Measurements from ENCODE around the gene COL4A2. TPM values are rescaled to one million over a fixed set of nuclear protein-coding genes. Genes with fewer than 3 reads are reported as not detected.

Gene COL4A2
- total RNA-seq, 2 experiments from 2014 or later = not detected

DNA sequence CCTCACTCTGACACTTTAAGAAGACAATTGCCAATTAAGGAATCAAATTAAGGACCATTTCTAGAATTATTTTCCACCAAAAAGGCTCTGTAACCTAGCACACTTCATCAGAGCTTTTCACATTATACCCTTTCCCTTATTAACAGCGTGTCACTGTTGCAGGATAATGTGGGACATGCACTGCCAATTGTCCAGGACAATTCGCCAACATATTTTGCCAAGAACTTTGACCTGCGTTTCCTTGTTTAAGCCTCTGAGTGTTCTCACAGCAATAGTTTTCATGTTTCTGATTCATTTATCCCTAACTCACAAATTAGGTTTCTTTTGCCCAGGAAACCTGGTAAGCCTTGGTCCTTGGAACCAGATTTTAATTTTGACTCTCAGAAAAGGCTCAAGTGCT lies 13.4 kb upstream of the COL4A2 start:
- no peak overlapping the region for H3K4me3 Mint-ChIP-seq
- ChIA-PET CTCF (no interaction called here), POLR2A (no interaction called here)
- ATAC-seq = no peak
- TF ChIP-seq, protein P1, sequence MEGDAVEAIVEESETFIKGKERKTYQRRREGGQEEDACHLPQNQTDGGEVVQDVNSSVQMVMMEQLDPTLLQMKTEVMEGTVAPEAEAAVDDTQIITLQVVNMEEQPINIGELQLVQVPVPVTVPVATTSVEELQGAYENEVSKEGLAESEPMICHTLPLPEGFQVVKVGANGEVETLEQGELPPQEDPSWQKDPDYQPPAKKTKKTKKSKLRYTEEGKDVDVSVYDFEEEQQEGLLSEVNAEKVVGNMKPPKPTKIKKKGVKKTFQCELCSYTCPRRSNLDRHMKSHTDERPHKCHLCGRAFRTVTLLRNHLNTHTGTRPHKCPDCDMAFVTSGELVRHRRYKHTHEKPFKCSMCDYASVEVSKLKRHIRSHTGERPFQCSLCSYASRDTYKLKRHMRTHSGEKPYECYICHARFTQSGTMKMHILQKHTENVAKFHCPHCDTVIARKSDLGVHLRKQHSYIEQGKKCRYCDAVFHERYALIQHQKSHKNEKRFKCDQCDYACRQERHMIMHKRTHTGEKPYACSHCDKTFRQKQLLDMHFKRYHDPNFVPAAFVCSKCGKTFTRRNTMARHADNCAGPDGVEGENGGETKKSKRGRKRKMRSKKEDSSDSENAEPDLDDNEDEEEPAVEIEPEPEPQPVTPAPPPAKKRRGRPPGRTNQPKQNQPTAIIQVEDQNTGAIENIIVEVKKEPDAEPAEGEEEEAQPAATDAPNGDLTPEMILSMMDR (IDR thresholded peaks at IDR 0.05) = no peak
- H3K4me1 Mint-ChIP-seq (ENCODE audit: low read depth) = peaks cover 2% of the 10 kb centered on the region
- no peaks in the 10 kb centered on the region for H3K36me3 Mint-ChIP-seq (ENCODE audit: low read depth)
- no peak overlapping the region for H3K27ac Mint-ChIP-seq
- no peaks in the 10 kb centered on the region for H3K9me3 Mint-ChIP-seq
- peaks cover 19% of the 10 kb centered on the region for H3K27me3 Mint-ChIP-seq
- intact Hi-C loops (cut with micrococcal nuclease) = no loop called here
- no peak for DNase-seq

GRCh38 chr13:110294146-110294545 lies 12.9 kb upstream of the COL4A2 start:
- no peak overlapping the region for H3K27ac Mint-ChIP-seq
- no peak overlapping the region for H3K4me3 Mint-ChIP-seq
- intact Hi-C loops (cut with micrococcal nuclease) = no loop called here
- peaks cover 5% of the 10 kb centered on the region for H3K4me1 Mint-ChIP-seq (ENCODE audit: low read depth)
- no peak for ATAC-seq
- no peak for DNase-seq
- H3K36me3 Mint-ChIP-seq (ENCODE audit: low read depth) = no peaks in the 10 kb centered on the region
- TF ChIP-seq, protein P1 (IDR thresholded peaks at IDR 0.05) = no peak
- ChIA-PET POLR2A (no interaction called here), CTCF (no interaction called here)
- peaks cover 21% of the 10 kb centered on the region for H3K27me3 Mint-ChIP-seq
- no peaks in the 10 kb centered on the region for H3K9me3 Mint-ChIP-seq

GRCh38 chr13:110294622-110295021 lies 12.5 kb upstream of the COL4A2 start:
- DNase-seq (no peak), ATAC-seq (no peak)
- TF ChIP-seq, protein P1 (IDR thresholded peaks at IDR 0.05) = no peak
- Mint-ChIP-seq H3K27me3 (peaks cover 25% of the 10 kb centered on the region), H3K4me3 (no peak overlapping the region), H3K36me3 (ENCODE audit: low read depth) (no peaks in the 10 kb centered on the region), H3K4me1 (ENCODE audit: low read depth) (peaks cover 5% of the 10 kb centered on the region), H3K9me3 (no peaks in the 10 kb centered on the region), H3K27ac (no peak overlapping the region)
- CTCF ChIA-PET = no interaction called here
- POLR2A ChIA-PET = no interaction called here
- intact Hi-C loops (cut with micrococcal nuclease) = no loop called here

GRCh38 chr13:110297011-110297410 lies 10.1 kb upstream of the COL4A2 start:
- peaks cover 35% of the 10 kb centered on the region for H3K27me3 Mint-ChIP-seq
- H3K4me3 Mint-ChIP-seq = no peak overlapping the region
- ATAC-seq (no peak), DNase-seq (no peak)
- peaks cover 5% of the 10 kb centered on the region for H3K4me1 Mint-ChIP-seq (ENCODE audit: low read depth)
- TF ChIP-seq, protein P1 (IDR thresholded peaks at IDR 0.05) = no peak
- no peaks in the 10 kb centered on the region for H3K36me3 Mint-ChIP-seq (ENCODE audit: low read depth)
- H3K9me3 Mint-ChIP-seq = no peaks in the 10 kb centered on the region
- H3K27ac Mint-ChIP-seq = no peak overlapping the region
- ChIA-PET CTCF (interaction anchor here (0.6 to 1.1 kb wide), 2 partner anchors 65 to 326 kb away, joined by 3 read pairs; no protein-coding TSS in a partner anchor), POLR2A (no interaction called here)
- intact Hi-C loops (cut with micrococcal nuclease) = no loop called here

- ChIA-PET POLR2A (no interaction called here), CTCF (interaction anchor here (0.6 kb wide), 1 partner anchor 327 kb away, joined by 3 read pairs; no protein-coding TSS in a partner anchor)
- DNase-seq = no peak
- Mint-ChIP-seq H3K27ac (no peak overlapping the region), H3K9me3 (no peaks in the 10 kb centered on the region), H3K27me3 (peaks cover 36% of the 10 kb centered on the region), H3K4me1 (ENCODE audit: low read depth) (peaks cover 5% of the 10 kb centered on the region), H3K4me3 (no peak overlapping the region), H3K36me3 (ENCODE audit: low read depth) (no peaks in the 10 kb centered on the region)
- TF ChIP-seq, protein P1 (IDR thresholded peaks at IDR 0.05) = no peak
- intact Hi-C loops (cut with micrococcal nuclease) = no loop called here
- ATAC-seq = no peak
These were observed 9.1 kb upstream of the COL4A2 start for GRCh38 chr13:110297766-110298504.
